ENCODE measurements around the gene MUC6. TPM values are rescaled to one million over a fixed set of nuclear protein-coding genes. Genes with fewer than 3 reads are reported as not detected.

MUC6 gene
- total RNA-seq, 1 donor from 2014 or later = not detected

- Mint-ChIP-seq H3K27me3 (ENCODE audit: low read depth) (no peaks in the 10 kb centered on the region), H3K4me1 (peaks cover 5% of the 10 kb centered on the region), H3K27ac (ENCODE audit: unreplicated experiment) (no peak overlapping the region), H3K36me3 (ENCODE audit: low read depth) (peaks cover 3% of the 10 kb centered on the region), H3K9me3 (no peaks in the 10 kb centered on the region), H3K4me3 (no peak overlapping the region)
- DNase-seq (ENCODE audit: low read depth, low spot score) = no peak
- TF ChIP-seq CTCF (conservative IDR thresholded peaks at IDR 0.05) = no peak
Measured at GRCh38 chr11:971092-971690, 65.3 kb downstream of the MUC6 start.

GRCh38 chr11:970319-970871 lies 66.1 kb downstream of the MUC6 start:
- H3K36me3 Mint-ChIP-seq (ENCODE audit: low read depth) = peaks cover 5% of the 10 kb centered on the region
- no peak for DNase-seq (ENCODE audit: low read depth, low spot score)
- no peaks in the 10 kb centered on the region for H3K9me3 Mint-ChIP-seq
- H3K27ac Mint-ChIP-seq (ENCODE audit: unreplicated experiment) = no peak overlapping the region
- no peak for TF ChIP-seq CTCF (conservative IDR thresholded peaks at IDR 0.05)
- H3K27me3 Mint-ChIP-seq (ENCODE audit: low read depth) = no peaks in the 10 kb centered on the region
- H3K4me3 Mint-ChIP-seq = no peak overlapping the region
- H3K4me1 Mint-ChIP-seq = no peaks in the 10 kb centered on the region

DNA sequence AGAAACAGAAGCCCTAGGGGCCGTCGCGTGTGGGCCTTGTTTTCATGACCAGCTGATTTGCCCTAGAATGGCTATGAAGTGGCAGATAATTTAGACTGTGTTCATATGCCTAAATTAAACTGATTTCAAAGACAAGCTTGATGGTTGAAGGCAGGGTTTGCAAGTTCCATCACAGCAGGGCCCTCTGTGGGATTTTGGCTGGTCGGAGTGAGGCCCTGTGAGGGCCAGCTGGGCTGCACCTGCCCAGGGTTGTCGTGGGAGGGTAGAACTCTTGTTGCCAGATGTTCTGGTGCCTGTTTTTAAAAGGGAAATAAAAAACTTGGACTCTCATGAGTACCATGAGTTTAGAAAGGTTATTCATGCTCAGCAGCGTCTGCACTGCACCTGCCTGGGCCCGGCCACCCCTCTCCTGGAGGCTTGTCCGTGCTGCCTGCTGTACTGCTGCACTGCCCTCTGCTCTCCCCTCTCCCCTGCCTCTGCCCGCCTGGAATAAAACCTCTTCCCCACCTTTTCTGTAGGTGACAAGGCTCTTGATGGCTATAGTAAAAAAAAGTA lies 66.8 kb downstream of the MUC6 start:
- H3K36me3 Mint-ChIP-seq (ENCODE audit: low read depth) = peaks cover 5% of the 10 kb centered on the region
- H3K4me3 Mint-ChIP-seq = no peak overlapping the region
- no peak for DNase-seq (ENCODE audit: low read depth, low spot score)
- H3K4me1 Mint-ChIP-seq = no peaks in the 10 kb centered on the region
- no peak overlapping the region for H3K27ac Mint-ChIP-seq (ENCODE audit: unreplicated experiment)
- no peak for TF ChIP-seq CTCF (conservative IDR thresholded peaks at IDR 0.05)
- H3K9me3 Mint-ChIP-seq = no peaks in the 10 kb centered on the region
- no peaks in the 10 kb centered on the region for H3K27me3 Mint-ChIP-seq (ENCODE audit: low read depth)

- Mint-ChIP-seq H3K36me3 (ENCODE audit: low read depth) (peaks cover 14% of the 10 kb centered on the region), H3K4me3 (no peak overlapping the region), H3K27me3 (ENCODE audit: low read depth) (no peaks in the 10 kb centered on the region), H3K9me3 (no peaks in the 10 kb centered on the region), H3K27ac (ENCODE audit: unreplicated experiment) (no peak overlapping the region), H3K4me1 (no peaks in the 10 kb centered on the region)
- no peak for TF ChIP-seq CTCF (conservative IDR thresholded peaks at IDR 0.05)
- DNase-seq (ENCODE audit: low read depth, low spot score) = no peak
Measured at GRCh38 chr11:968822-969221, 67.7 kb downstream of the MUC6 start.

DNA sequence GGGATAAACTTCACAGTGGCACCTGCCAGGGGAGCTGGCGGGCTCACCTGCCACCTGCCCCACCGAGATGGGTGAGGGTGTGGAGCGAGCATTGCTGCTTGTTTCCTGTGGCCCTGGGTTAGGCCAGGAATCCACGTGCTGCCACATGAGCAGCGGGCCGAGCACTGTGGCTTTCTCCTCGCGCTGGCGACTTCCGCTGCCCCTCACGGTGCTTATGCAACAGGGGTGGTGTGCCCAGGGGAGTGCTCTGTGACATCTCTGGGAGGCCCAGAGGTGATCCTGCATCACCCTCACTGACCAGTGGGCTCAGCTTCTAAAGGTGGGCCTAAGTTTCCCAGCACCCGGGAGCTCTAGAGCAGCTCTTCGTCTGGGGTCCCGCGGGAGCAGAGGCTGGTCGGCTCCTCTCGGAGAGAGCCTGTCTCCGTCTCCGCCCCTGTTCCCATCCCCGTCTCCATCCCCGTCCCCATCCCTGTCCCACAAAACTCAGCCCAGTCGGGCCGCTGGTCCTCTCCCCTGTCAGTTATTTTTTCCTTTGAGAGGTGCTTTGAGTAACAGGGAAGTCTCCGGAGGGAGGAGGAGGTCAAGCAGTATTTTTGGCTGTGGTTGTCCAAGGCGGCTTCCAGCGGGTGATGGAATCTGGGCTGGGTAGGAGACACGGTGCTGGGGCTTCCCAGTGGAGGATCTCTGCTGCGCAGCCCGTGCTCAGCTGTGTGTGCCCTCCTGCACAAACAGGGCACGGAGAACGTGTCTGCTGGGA lies 68.3 kb downstream of the MUC6 start:
- TF ChIP-seq CTCF (conservative IDR thresholded peaks at IDR 0.05) = no peak
- H3K9me3 Mint-ChIP-seq = no peaks in the 10 kb centered on the region
- H3K27me3 Mint-ChIP-seq (ENCODE audit: low read depth) = no peaks in the 10 kb centered on the region
- H3K27ac Mint-ChIP-seq (ENCODE audit: unreplicated experiment) = no peak overlapping the region
- no peak for DNase-seq (ENCODE audit: low read depth, low spot score)
- H3K36me3 Mint-ChIP-seq (ENCODE audit: low read depth) = peaks cover 17% of the 10 kb centered on the region
- H3K4me1 Mint-ChIP-seq = no peaks in the 10 kb centered on the region
- no peak overlapping the region for H3K4me3 Mint-ChIP-seq

Data from neural crest cell (in vitro differentiated cells).